Inferior parietal cortex (tissue), 1 donor: Measurements from ENCODE around the gene SOAT2.
"Not testable (repeated sequence)": the region's sequence is repeated elsewhere in the genome, so short reads cannot be mapped to it uniquely, and the experiment has no call there.

Experiments
- DNase-seq: peaks from one replicate; pipeline ENCODE4 v3.0.0-alpha.2; 2016; ENCODE audit errors: extremely low spot score

Gene SOAT2

GRCh38 chr12:53082637-53083175 is 20.6 kb upstream of the SOAT2 start:
- no peak for DNase-seq

GRCh38 chr12:53086361-53086760 is 16.9 kb upstream of the SOAT2 start:
- DNase-seq: no peak

GRCh38 chr12:53090105-53090504 is 13.2 kb upstream of the SOAT2 start:
- DNase-seq: no peak

DNA sequence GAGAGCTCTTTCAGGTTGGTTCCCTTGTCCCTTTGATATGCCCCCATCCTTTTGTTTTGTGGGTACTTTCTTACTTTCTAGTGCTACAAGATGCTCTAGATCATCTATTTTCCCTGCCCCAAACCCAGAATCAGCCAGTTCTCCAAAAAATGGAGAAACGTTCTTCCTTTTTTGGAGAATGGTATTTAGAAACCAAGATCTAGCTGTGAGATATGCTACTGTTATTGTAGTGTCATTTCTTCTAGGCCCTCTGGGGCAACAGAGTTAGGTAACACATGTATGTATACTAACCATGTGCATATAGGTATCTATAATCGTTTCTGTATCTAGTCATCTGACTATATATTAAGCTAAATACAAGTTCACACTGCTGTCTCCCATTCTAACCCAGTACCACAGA is 12.7 kb upstream of the SOAT2 start:
- DNase-seq: no peak

- DNase-seq: no peak
Measured at GRCh38 chr12:53091756-53092155, 11.5 kb upstream of the SOAT2 start.

DNA sequence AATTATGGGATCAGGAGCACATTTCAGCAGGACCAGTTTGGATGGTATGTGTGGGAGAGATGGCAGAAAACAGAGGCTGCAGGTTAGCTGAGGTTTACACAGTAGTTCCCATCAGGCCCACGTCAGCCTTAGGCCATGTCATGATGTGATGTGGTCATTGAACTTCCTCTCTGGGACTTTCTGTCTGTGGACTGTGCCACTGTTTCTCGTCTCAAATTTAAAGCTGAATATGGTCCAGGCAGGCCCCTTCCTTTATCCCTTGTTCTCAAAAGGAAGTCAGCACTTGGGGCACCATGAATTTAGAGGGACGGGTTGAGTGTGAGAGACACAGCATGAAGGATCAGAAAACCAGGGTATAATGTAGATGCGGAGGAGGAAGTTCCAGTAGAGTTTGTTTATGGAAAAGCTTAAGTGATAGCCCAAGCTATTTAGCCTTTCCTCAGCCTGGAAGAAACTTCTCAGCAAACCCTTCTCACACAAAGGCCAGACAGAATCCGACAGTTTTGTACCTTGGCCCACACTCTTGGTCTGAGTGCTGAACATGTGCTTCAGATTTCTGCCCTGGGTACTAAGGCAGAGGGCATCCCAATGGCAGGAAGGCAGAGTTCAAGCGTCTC is 9.4 kb upstream of the SOAT2 start:
- no peak for DNase-seq

DNA sequence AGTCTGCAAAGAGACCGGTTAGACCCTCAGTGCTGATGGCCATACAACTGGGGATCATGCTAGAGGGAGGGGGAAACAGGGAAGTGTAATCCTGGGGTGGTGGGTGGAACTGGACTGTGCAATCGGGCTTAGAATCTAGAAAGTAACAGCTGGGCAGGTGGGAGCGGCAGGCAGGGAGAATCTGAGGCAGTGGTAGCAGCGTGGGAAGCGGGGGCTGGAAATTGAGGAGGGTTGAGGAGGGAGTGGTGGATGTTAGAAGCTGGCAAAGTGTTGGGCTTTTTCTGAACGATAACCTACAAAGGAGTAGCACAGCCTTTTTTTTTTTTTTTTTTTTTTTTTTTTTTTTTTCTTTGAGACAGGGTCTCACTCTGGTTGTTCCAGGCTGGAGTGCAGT is 8.9 kb upstream of the SOAT2 start:
- DNase-seq: no peak

- DNase-seq: not testable (repeated sequence)
Measured at GRCh38 chr12:53094796-53095595, 8.3 kb upstream of the SOAT2 start.

DNA sequence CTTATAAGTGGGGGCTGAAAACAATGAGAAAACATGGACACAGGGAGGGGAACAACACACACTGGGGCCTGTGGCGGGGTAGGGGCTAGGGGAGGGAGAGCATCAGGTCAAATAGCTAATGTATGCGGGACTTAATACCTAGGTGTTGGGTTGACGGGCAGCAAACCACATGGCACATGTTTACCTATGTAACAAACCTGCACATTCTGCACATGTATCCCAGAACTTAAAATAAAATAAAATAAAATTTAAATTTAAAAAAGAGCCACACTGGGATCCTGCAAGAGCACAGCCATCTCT is 7.7 kb upstream of the SOAT2 start:
- not testable (repeated sequence) for DNase-seq

DNA sequence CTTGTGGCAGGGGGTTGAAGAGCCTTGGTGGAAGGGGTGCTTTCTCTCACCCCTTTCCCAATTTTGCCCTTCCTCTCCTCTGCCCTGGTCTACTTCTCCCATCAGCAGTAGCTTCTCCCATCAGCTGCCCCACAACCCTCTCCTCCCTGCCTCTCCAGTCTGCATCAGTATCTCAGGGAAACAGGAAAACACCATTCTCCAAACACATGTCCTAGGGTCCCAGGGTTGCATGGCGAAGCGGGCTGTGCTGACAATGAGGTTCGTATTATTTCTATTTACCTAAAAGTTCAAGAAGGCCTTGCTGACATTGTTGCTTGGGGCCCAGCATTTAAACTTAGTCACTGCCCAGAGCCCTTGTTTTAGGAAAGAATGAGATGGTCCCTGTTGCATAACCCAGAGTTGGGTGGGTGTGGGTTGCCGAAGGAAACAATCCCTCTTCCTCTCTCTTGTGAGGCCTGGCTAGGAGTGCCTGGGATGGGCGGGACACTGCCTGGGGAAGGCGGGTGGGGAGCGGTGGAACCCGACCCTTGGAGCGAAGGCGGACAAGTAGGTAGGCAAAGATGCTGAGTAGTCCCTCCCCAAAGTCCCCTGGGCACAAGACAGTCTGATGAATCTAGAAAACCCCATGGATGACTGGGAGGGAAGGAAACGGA is 7.1 kb upstream of the SOAT2 start:
- no peak for DNase-seq

DNA sequence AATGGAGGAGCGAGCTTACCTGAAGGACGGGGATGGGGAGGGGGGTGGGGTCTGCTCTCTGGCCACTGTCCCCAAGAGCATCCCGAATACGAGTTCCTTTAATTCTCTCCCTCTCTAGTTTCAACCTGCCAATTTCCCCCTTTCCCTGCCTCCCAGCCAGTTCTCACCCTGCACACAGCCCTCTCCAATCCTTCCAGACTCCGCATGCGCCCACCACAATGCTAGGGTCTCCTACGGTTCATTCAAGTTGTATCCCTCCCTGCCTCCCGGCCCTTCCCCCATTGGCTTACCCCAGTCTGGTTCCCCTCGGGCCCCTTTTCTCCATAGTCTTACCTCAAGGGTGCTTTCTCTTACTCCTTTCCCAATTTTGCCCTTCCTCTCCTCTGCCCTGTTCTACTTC is 6.5 kb upstream of the SOAT2 start:
- DNase-seq: no peak

- no peak for DNase-seq
Measured at GRCh38 chr12:53097207-53097563, 6.1 kb upstream of the SOAT2 start.

GRCh38 chr12:53097564-53098353 is 5.5 kb upstream of the SOAT2 start, which contains the start of gene IGFBP6:
IGFBP6 (plus strand) TSS chr12:53097667; CDS start chr12:53097718, 51 bp downstream.
- no peak for DNase-seq

- DNase-seq: no peak
Measured at GRCh38 chr12:53098354-53098981, 4.8 kb upstream of the SOAT2 start.

DNA sequence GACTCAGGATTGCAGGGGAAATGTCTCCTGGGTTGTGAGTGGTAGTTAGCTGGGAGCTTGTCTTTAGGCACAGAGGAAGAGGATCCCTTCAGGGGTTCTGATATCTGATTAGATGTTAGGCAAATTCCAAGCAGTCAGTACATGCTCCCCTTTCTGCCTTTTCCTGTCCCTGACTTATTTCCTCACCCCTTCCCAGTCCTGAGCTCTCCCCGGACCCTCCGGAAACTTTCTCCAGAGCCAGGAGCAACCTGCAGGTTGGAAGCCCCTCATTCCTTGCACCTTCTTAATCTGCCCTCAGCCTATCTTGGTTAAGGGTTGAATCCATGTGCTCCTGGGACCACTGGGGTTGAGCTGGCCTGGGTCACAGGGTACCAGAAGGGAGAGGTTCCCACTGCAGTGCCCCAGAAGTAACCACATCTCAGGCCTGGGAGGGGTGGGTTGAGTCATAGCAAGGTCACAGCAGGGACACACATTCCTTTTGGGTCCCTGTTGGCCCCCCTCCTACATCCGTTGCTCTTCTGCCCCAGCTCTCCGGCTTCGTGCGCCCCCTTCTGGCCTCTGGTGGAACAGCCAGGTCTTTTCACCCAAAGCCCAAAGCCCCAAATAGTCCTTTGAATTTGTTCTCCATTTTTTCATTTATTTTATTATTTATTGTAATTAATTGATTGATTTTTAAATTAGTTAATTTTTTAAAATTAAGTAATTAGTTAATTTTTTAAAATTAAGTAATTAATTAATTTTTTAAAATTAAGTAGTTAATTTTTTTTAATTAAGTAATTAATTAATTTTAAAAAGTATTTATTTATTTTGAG is 4.0 kb upstream of the SOAT2 start:
- DNase-seq: peak; percentile 90

DNA sequence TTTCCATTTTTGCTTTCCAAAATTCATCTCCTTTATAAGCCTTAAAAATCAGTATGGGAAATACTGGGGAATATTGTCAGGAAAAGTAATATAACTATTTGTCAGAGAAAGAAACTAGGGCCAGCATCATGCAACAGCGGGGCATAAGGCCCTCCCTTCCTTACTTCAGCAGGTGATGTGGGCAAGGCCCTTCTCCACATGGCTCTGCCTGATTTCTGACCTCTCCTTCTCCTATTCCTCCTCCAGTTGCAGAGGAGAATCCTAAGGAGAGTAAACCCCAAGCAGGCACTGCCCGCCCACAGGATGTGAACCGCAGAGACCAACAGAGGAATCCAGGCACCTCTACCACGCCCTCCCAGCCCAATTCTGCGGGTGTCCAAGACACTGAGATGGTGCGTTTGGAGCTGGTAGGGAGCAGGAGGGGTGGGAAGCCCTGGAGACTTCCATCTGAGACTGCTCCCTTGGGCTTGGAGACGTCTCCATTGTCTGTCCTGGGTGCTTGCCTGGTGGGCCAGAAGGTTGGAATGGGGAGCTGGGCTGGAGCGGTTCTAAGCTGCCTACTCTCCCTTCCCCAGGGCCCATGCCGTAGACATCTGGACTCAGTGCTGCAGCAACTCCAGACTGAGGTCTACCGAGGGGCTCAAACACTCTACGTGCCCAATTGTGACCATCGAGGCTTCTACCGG is 2.7 kb upstream of the SOAT2 start:
- no peak for DNase-seq

DNA sequence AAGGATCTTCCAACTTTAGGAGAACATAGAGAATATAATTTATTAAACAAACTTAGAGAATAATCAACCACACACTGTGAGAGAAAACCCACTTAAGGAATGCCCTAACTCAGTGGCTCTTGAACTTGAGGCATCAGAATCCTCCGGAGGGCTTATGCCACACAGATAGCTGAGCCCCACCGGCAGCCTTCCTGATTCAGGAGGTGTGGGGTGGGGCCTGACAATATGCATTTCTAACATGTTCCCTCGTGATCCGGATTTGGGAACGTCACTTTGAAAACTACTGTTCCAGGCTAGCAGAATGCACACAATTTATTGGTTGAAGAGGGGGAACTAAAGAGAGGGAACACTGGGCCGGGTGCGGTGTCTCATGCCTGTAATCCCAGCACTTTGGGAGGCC is 2.0 kb upstream of the SOAT2 start:
- DNase-seq: no peak

DNA sequence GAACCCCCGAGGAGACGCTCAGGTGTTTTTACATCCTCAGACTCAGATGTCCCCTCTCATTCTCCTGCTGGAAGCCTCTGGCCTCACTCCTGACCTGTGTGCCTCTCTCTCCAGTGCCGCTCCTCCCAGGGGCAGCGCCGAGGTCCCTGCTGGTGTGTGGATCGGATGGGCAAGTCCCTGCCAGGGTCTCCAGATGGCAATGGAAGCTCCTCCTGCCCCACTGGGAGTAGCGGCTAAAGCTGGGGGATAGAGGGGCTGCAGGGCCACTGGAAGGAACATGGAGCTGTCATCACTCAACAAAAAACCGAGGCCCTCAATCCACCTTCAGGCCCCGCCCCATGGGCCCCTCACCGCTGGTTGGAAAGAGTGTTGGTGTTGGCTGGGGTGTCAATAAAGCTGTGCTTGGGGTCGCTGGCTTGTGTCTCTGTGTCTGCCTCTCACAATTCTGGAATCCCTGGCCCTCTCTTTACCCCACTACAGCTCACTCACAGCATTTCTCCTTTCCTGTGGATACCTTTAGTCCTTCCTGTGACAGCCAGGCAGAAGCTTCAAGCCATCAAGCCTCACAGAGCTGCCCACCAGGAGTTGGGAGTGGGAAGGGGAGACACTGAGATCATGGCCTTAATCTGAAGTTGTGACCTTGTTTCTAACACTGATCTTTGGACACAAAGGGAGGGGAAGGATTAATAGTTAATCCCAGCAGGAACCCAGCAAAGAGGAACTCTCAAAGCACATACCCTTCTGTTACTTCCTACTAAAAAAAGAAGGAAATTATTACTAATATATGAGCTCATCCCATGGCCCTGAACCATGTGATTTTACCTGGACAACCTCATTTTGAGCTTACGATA is 1.1 kb upstream of the SOAT2 start:
- DNase-seq: no peak

GRCh38 chr12:53103860-53104305 is 597 bp downstream of the SOAT2 start:
- no peak for DNase-seq
